Activated CD8-positive, alpha-beta T cell treated with anti-CD3 and anti-CD28 coated beads, Interleukin-2, amount 10 ng/mL, durations not matched to agents 7 days and 5 days (primary cell): ENCODE data around the gene CLEC2L. TPM values are rescaled to one million over a fixed set of nuclear protein-coding genes. Genes with fewer than 3 reads are reported as not detected.

Experiments used
- ATAC-seq: fragments of 150-1000 bp; cut with Tn5 transposase; one replicate; pipeline ENCODE4 v1.10.0; 2021; ENCODE audit warnings: moderate library complexity
- CTCF ChIA-PET: fragments of 350-600 bp; sonication (Branson Sonifier 250); formaldehyde crosslinking; loops from one replicate; lab custom pipeline; 2021; ENCODE audit warnings: antibody characterized with exemption; lab: Charles Lee
- POLR2A ChIA-PET: fragments of 350-600 bp; sonication (Branson Sonifier 250); formaldehyde crosslinking; loops from one replicate; lab custom pipeline; 2021; ENCODE audit warnings: antibody characterized with exemption; lab: Charles Lee
- DNase-seq: peaks from one replicate; pipeline ENCODE4 v3.0.0-alpha.2; 2020
- H3K27ac Mint-ChIP-seq: one replicate; pipeline ENCODE4 v1.8.0; 2021; ENCODE audit warnings: mild to moderate bottlenecking, mixed read lengths
- H3K27me3 Mint-ChIP-seq: one replicate; pipeline ENCODE4 v1.8.0; 2021; ENCODE audit warnings: low read depth, mixed read lengths
- H3K36me3 Mint-ChIP-seq: one replicate; pipeline ENCODE4 v1.8.0; 2021; ENCODE audit warnings: low read depth, mixed read lengths
- H3K4me1 Mint-ChIP-seq: one replicate; pipeline ENCODE4 v1.8.0; 2021; ENCODE audit warnings: low read depth, mixed read lengths
- H3K4me3 Mint-ChIP-seq: one replicate; pipeline ENCODE4 v1.8.0; 2021; ENCODE audit warnings: mild to moderate bottlenecking, mixed read lengths
- H3K9me3 Mint-ChIP-seq: one replicate; pipeline ENCODE4 v1.8.0; 2022; ENCODE audit warnings: mixed read lengths; ENCODE audit not compliant: insufficient read depth
- total RNA-seq, 2 experiments: library from RNA; stranded (reverse); gene quantifications; one replicate each; pipeline ENCODE4 v1.2.3, GENCODE V29; 2021

Gene CLEC2L
- not detected for total RNA-seq

- ATAC-seq (peak; percentile 69), DNase-seq (no peak)
- ChIA-PET CTCF (no interaction called here), POLR2A (no interaction called here)
- Mint-ChIP-seq H3K4me1 (no peaks in the 10 kb centered on the region), H3K9me3 (no peaks in the 10 kb centered on the region), H3K27me3 (peaks cover 39% of the 10 kb centered on the region), H3K27ac (no peak within 1 kb of the TSS), H3K4me3 (no peak within 1 kb of the TSS), H3K36me3 (no peaks in the 10 kb centered on the region)
These were observed at the start of gene CLEC2L for GRCh38 chr7:139523199-139523941. Gene CLEC2L, plus strand, starts transcription at chr7:139523685. Its CDS starts 243 bp downstream, at chr7:139523928.

- H3K9me3 Mint-ChIP-seq = no peaks in the 10 kb centered on the region
- DNase-seq (no peak), ATAC-seq (no peak)
- H3K36me3 Mint-ChIP-seq = no peaks in the 10 kb centered on the region
- peaks cover 6% of the 10 kb centered on the region for H3K27me3 Mint-ChIP-seq
- no peak overlapping the region for H3K27ac Mint-ChIP-seq
- H3K4me3 Mint-ChIP-seq = no peak overlapping the region
- ChIA-PET POLR2A (no interaction called here), CTCF (no interaction called here)
- no peaks in the 10 kb centered on the region for H3K4me1 Mint-ChIP-seq
These were observed 47.3 kb upstream of the CLEC2L start for GRCh38 chr7:139476139-139476538.

- Mint-ChIP-seq H3K4me3 (no peak overlapping the region), H3K27ac (no peak overlapping the region), H3K4me1 (no peaks in the 10 kb centered on the region), H3K27me3 (peaks cover 12% of the 10 kb centered on the region), H3K36me3 (no peaks in the 10 kb centered on the region), H3K9me3 (no peaks in the 10 kb centered on the region)
- DNase-seq (no peak), ATAC-seq (no peak)
- POLR2A ChIA-PET = no interaction called here
- CTCF ChIA-PET = no interaction called here
These were observed 46.6 kb upstream of the CLEC2L start for GRCh38 chr7:139476891-139477290.

- ATAC-seq (no peak), DNase-seq (no peak)
- Mint-ChIP-seq H3K36me3 (no peaks in the 10 kb centered on the region), H3K4me1 (peaks cover 3% of the 10 kb centered on the region), H3K9me3 (no peaks in the 10 kb centered on the region), H3K27me3 (peaks cover 23% of the 10 kb centered on the region), H3K27ac (no peak overlapping the region), H3K4me3 (no peak overlapping the region)
- ChIA-PET CTCF (interaction anchor here (1.0 kb wide), 1 partner anchor 20 kb away, joined by 3 read pairs; no protein-coding TSS in a partner anchor), POLR2A (no interaction called here)
These were observed 43.9 kb upstream of the CLEC2L start for GRCh38 chr7:139479620-139480019.

- POLR2A ChIA-PET = no interaction called here
- no peaks in the 10 kb centered on the region for H3K9me3 Mint-ChIP-seq
- CTCF ChIA-PET = no interaction called here
- no peak overlapping the region for H3K4me3 Mint-ChIP-seq
- H3K36me3 Mint-ChIP-seq = no peaks in the 10 kb centered on the region
- peaks cover 34% of the 10 kb centered on the region for H3K27me3 Mint-ChIP-seq
- no peak for DNase-seq
- no peak overlapping the region for H3K27ac Mint-ChIP-seq
- H3K4me1 Mint-ChIP-seq = peaks cover 3% of the 10 kb centered on the region
- ATAC-seq = no peak
These were observed 42.1 kb upstream of the CLEC2L start for GRCh38 chr7:139481364-139481763.

- Mint-ChIP-seq H3K4me3 (no peak overlapping the region), H3K27me3 (peaks cover 39% of the 10 kb centered on the region), H3K36me3 (no peaks in the 10 kb centered on the region), H3K9me3 (no peaks in the 10 kb centered on the region), H3K27ac (no peak overlapping the region), H3K4me1 (peaks cover 3% of the 10 kb centered on the region)
- no peak for DNase-seq
- POLR2A ChIA-PET = no interaction called here
- CTCF ChIA-PET = interaction anchor here (0.6 kb wide), 1 partner anchor 47 kb away, joined by 3 read pairs; no protein-coding TSS in a partner anchor
- no peak for ATAC-seq
These were observed 41.4 kb upstream of the CLEC2L start for GRCh38 chr7:139482122-139482521.

GRCh38 chr7:139482662-139483466, 40.6 kb upstream of the CLEC2L start:
- Mint-ChIP-seq H3K4me1 (peaks cover 3% of the 10 kb centered on the region), H3K27ac (no peak overlapping the region), H3K9me3 (no peaks in the 10 kb centered on the region), H3K36me3 (no peaks in the 10 kb centered on the region), H3K4me3 (peak overlapping the region; percentile 46), H3K27me3 (peaks cover 45% of the 10 kb centered on the region)
- POLR2A ChIA-PET = interaction anchor here (1.0 kb wide), 1 partner anchor 326 kb away, joined by 4 read pairs; no protein-coding TSS in a partner anchor
- CTCF ChIA-PET = interaction anchor here (0.6 to 1.3 kb wide), 3 partner anchors 16 to 48 kb away, joined by 3 to 4 read pairs (median 3); no protein-coding TSS in a partner anchor
- DNase-seq = peak; percentile 30
- peak; percentile 61 for ATAC-seq

- no peak for DNase-seq
- Mint-ChIP-seq H3K27ac (no peak overlapping the region), H3K4me3 (no peak overlapping the region), H3K9me3 (no peaks in the 10 kb centered on the region), H3K4me1 (peaks cover 3% of the 10 kb centered on the region), H3K27me3 (peaks cover 30% of the 10 kb centered on the region), H3K36me3 (no peaks in the 10 kb centered on the region)
- ChIA-PET POLR2A (no interaction called here), CTCF (interaction anchor here (1.5 kb wide), 1 partner anchor 11 kb away, joined by 7 read pairs; no protein-coding TSS in a partner anchor)
- no peak for ATAC-seq
These were observed 36.0 kb upstream of the CLEC2L start for GRCh38 chr7:139487366-139488080.

- H3K27ac Mint-ChIP-seq = no peak overlapping the region
- POLR2A ChIA-PET = no interaction called here
- H3K36me3 Mint-ChIP-seq = peaks cover 3% of the 10 kb centered on the region
- H3K4me3 Mint-ChIP-seq = no peak overlapping the region
- DNase-seq = no peak
- no peak for ATAC-seq
- CTCF ChIA-PET = interaction anchor here (1.0 kb wide), 1 partner anchor 11 kb away, joined by 4 read pairs; no protein-coding TSS in a partner anchor
- peaks cover 27% of the 10 kb centered on the region for H3K27me3 Mint-ChIP-seq
- peaks cover 2% of the 10 kb centered on the region for H3K4me1 Mint-ChIP-seq
- H3K9me3 Mint-ChIP-seq = no peaks in the 10 kb centered on the region
These were observed 34.7 kb upstream of the CLEC2L start for GRCh38 chr7:139488810-139489209.

GRCh38 chr7:139490130-139490529, 33.4 kb upstream of the CLEC2L start:
- peaks cover 11% of the 10 kb centered on the region for H3K4me1 Mint-ChIP-seq
- ATAC-seq (no peak), DNase-seq (no peak)
- H3K27ac Mint-ChIP-seq = no peak overlapping the region
- H3K27me3 Mint-ChIP-seq = peaks cover 19% of the 10 kb centered on the region
- POLR2A ChIA-PET = no interaction called here
- peaks cover 3% of the 10 kb centered on the region for H3K36me3 Mint-ChIP-seq
- CTCF ChIA-PET = no interaction called here
- H3K4me3 Mint-ChIP-seq = no peak overlapping the region
- H3K9me3 Mint-ChIP-seq = no peaks in the 10 kb centered on the region

GRCh38 chr7:139492293-139492692, 31.2 kb upstream of the CLEC2L start:
- no peaks in the 10 kb centered on the region for H3K9me3 Mint-ChIP-seq
- H3K27me3 Mint-ChIP-seq = peaks cover 7% of the 10 kb centered on the region
- CTCF ChIA-PET = no interaction called here
- H3K4me3 Mint-ChIP-seq = no peak overlapping the region
- H3K4me1 Mint-ChIP-seq = peaks cover 24% of the 10 kb centered on the region
- DNase-seq (no peak), ATAC-seq (no peak)
- H3K27ac Mint-ChIP-seq = no peak overlapping the region
- POLR2A ChIA-PET = no interaction called here
- H3K36me3 Mint-ChIP-seq = peaks cover 3% of the 10 kb centered on the region
